ENCODE results near the gene NIBAN1. TPM values are rescaled to one million over a fixed set of nuclear protein-coding genes. Genes with fewer than 3 reads are reported as not detected.

NIBAN1 gene
- total RNA-seq, 1 donor from 2014 or later, result 33.3 TPM

GRCh38 chr1:184971522-184972265 is 2.6 kb downstream of the NIBAN1 start:
- no peak overlapping the region for H3K27ac ChIP-seq
- H3K36me3 ChIP-seq, result no peaks in the 10 kb centered on the region
- no peak for DNase-seq
- no peak for ATAC-seq
- peaks cover 9% of the 10 kb centered on the region for H3K4me1 ChIP-seq
- intact Hi-C loops (cut with DNase I), result no loop called here
- TF ChIP-seq, protein P1, sequence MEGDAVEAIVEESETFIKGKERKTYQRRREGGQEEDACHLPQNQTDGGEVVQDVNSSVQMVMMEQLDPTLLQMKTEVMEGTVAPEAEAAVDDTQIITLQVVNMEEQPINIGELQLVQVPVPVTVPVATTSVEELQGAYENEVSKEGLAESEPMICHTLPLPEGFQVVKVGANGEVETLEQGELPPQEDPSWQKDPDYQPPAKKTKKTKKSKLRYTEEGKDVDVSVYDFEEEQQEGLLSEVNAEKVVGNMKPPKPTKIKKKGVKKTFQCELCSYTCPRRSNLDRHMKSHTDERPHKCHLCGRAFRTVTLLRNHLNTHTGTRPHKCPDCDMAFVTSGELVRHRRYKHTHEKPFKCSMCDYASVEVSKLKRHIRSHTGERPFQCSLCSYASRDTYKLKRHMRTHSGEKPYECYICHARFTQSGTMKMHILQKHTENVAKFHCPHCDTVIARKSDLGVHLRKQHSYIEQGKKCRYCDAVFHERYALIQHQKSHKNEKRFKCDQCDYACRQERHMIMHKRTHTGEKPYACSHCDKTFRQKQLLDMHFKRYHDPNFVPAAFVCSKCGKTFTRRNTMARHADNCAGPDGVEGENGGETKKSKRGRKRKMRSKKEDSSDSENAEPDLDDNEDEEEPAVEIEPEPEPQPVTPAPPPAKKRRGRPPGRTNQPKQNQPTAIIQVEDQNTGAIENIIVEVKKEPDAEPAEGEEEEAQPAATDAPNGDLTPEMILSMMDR (IDR thresholded peaks at IDR 0.05), result no peak
- no peaks in the 10 kb centered on the region for H3K9me3 ChIP-seq
- no peak overlapping the region for H3K4me3 ChIP-seq
- H3K27me3 ChIP-seq, result no peaks in the 10 kb centered on the region

DNA sequence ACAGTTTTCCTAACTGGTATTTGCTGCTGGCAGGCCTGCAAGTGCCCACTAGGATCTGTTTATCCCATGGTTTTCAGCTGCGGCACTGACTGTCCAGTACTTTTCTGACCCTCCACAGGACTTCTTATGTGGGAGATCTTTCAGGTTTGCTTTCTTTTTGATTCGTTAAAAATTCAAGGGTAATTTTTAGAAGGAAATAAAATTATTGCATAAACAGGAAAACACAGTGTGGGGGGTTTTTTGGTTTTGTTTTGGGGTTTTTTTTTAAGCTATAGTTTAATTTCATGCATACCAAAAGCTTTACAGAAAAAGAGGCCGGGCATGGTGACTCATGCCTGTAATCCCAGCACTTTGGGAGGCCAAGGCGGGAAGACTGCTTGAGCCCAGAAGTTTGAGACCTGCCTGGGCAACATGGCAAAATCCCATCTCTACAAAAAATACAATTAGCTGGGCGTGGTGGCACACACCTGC is 3.6 kb downstream of the NIBAN1 start:
- H3K4me3 ChIP-seq, result no peak overlapping the region
- ATAC-seq (no peak), DNase-seq (no peak)
- no peak overlapping the region for H3K27ac ChIP-seq
- TF ChIP-seq, protein P1 (IDR thresholded peaks at IDR 0.05), result no peak
- H3K4me1 ChIP-seq, result peaks cover 9% of the 10 kb centered on the region
- no peaks in the 10 kb centered on the region for H3K36me3 ChIP-seq
- no peaks in the 10 kb centered on the region for H3K27me3 ChIP-seq
- intact Hi-C loops (cut with DNase I), result no loop called here
- no peaks in the 10 kb centered on the region for H3K9me3 ChIP-seq

- no peaks in the 10 kb centered on the region for H3K36me3 ChIP-seq
- intact Hi-C loops (cut with DNase I), result no loop called here
- H3K27ac ChIP-seq, result no peak overlapping the region
- no peaks in the 10 kb centered on the region for H3K4me1 ChIP-seq
- H3K27me3 ChIP-seq, result no peaks in the 10 kb centered on the region
- TF ChIP-seq, protein P1 (IDR thresholded peaks at IDR 0.05), result no peak
- no peaks in the 10 kb centered on the region for H3K9me3 ChIP-seq
- no peak for ATAC-seq
- DNase-seq, result no peak
- no peak overlapping the region for H3K4me3 ChIP-seq
Observed at GRCh38 chr1:184966989-184967388, 7.3 kb downstream of the NIBAN1 start.

DNA sequence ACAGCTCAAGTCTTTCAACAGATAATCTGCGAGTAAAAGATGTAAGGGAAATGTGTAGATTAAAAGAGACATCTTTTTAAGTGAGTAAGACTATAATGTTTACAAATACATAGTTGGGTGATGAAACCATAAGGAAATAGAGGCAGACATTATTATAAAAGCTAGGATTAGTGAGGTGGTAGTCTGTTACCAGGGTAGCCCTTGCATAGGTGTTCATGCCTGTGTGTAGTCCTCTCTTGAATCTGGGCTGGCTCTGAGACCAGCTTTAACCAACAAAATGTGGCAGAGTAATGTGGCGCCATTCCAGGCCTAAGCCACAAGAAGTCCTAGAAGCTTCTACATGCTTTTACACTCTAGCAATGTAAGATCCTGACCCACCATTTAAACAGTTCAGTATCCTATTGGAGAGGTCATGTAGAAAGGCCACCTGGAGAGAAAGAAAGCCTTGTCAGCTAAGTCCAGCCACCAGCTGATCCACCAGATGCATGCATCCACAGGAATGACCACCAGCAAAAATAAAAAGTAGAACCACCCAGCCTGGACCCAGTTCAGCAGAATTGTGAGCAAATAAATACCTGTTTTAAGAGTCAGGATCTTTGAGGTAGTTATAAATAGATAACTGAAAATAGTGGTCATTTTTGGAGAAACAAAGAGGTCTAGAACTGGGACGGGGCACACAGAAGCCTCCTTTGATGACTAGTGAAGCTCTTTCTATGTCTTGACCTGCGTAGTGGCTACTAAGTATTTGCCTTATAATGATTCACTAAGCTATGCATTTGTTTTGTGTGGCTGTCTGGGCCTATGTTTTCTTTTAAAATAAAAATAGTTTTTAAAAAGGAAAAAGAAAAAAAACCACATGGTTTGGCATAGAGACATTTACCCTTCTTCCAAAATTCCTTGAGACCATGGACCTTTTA is 8.1 kb downstream of the NIBAN1 start:
- Histone ChIP-seq H3K27ac (no peak overlapping the region), H3K27me3 (no peaks in the 10 kb centered on the region), H3K4me3 (no peak overlapping the region), H3K4me1 (no peaks in the 10 kb centered on the region), H3K36me3 (no peaks in the 10 kb centered on the region), H3K9me3 (no peaks in the 10 kb centered on the region)
- ATAC-seq (no peak), DNase-seq (no peak)
- TF ChIP-seq, protein P1 (IDR thresholded peaks at IDR 0.05), result no peak
- intact Hi-C loops (cut with DNase I), result no loop called here

DNA sequence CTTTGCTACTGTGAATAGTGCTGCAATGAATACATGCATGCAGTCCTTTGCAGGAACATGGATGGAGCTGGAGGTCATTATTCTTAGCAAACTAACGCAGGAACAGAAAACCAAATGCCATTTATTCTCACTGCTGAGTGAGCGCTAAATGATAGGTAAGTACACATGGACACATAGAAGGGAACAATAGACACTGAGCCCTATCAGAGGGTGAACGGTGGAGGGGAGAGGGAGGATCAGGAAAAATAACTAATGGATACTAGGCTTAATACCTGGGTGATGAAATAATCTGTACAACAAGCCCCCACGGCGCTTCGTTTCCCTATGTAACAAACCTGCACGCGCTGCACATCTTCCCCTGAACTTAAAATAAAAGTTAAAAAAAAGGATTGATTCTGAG is 8.9 kb downstream of the NIBAN1 start:
- H3K27ac ChIP-seq, result no peak overlapping the region
- no peak for DNase-seq
- H3K27me3 ChIP-seq, result no peaks in the 10 kb centered on the region
- H3K4me1 ChIP-seq, result no peaks in the 10 kb centered on the region
- no peaks in the 10 kb centered on the region for H3K9me3 ChIP-seq
- no peaks in the 10 kb centered on the region for H3K36me3 ChIP-seq
- no peak overlapping the region for H3K4me3 ChIP-seq
- TF ChIP-seq, protein P1 (IDR thresholded peaks at IDR 0.05), result no peak
- intact Hi-C loops (cut with DNase I), result no loop called here
- no peak for ATAC-seq

Data from upper lobe of right lung (tissue), 1 donor.